ENCODE data around the gene CHRNB4.

Gene CHRNB4

DNA sequence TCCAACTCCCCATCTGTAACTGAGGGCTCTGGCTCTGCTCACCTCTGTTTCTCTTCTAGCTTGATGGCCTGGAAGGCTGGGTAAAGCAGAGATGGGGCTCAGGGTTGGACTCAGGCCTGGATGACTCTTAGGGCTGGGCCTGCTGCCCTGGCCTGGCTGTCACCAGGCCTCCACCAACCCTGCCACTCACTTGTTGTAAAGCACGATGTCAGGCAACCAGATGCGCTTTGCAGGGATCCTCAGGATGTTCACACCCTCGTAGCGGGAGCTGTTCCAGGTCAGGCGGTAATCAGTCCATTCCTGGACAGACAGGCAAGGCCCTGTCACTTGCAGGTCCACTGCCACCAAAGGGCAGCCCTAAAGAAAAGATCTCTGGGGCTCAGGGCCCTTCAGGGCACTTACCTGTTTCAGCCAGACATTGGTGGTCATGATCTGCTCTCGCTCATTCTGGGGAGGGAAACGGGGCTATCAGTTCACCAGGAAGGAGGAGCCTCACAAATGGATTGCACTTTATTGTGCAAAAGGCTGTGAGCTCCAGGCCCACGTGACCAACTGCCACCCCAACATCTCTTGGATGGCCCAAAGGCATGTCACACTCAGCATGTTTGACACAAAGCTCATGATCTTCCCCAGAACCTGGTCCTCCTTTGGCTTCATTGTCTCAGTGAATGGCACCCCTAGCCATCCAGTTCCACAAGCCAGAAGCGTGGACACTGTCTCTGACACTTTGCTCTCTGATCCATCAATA lies 9.9 kb downstream of the CHRNB4 start:
- no peak for DNase-seq

DNA sequence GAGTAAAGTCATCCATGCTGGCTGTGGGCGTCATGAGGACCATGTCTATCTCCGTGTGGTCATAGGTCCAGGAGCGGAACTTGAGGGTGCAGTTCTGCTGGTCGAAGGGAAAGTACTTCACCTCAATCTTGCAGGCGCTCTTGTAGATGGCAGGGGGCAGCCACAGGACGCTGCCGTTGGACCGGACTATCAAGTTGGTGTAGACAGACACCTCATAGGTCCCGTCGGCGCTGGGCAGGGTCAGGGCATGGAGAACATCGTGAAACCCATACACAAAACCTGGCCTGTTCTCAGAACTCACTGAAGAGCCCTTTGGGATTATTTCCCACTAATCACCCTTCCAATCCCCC lies 11.3 kb downstream of the CHRNB4 start:
- no peak for DNase-seq

DNA sequence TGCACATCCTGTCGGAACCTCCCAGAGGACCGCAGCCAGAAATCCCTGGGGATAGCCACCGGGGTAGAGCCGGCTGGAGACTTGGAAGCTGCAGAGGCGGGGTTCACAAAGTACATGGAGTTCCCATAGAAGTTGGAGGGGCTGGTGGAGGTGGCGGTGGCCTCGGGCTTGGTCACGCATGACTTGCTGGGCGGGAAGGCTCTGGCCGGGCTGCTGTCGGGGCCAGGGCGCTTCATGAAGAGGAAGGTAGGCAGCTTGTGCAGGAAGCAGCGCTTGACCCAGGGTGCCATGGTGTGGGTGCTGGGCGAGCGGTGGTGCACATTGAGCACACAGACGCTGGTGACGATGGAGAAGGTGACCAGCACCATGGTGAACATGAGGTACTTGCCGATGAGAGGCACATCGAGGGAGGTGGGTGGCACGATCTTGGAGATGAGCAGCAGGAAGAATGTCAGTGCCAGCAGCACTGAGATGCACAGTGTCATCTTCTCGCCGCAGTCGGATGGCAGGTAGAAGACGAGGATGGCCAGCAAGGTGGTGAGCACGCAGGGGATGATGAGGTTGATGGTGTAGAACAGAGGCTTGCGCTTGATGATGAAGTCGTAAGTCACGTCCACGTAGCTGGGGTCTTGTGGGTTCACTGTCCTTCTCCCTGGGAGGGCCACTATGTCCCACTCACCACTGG lies 11.8 kb downstream of the CHRNB4 start:
- no peak for DNase-seq

DNA sequence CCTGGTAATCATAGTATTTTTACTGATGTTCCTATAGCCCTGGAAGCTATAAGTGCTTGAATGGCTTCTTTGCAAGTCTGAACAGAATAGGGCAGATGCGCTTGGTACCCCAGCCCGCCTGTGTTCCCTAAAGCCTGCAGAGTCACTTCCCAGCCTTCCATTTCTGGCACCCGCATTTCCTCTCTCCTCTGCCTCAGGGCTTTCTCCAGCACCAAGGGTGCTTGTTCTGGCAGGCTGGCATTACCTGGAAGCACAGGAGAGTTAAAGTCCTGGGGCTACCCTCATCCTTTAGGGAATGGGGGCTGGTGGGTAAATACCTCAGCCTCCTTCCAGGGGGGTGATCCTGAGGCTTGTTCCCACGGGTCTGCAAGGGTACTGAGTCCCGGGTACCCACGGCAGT lies 12.8 kb downstream of the CHRNB4 start:
- no peak for DNase-seq

DNA sequence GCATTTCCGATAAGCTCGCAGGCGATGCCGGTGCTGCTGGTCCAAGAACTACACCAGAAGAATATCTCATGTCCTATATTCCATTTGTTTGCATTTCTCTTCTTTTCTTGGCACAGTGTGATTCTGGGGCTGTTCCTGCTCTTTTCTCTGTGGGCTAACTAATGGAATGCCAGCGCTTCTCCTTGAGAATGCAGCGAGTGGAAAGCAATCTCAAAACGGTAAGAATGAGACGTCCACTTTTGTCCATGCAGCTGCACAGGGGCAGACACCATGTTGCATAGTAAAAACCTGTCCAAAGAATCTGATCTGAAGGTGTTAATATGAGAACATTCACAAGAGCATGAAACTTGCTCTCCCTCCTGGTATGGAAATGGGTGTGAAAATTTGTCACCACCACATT lies 13.7 kb downstream of the CHRNB4 start:
- DNase-seq = no peak

DNA sequence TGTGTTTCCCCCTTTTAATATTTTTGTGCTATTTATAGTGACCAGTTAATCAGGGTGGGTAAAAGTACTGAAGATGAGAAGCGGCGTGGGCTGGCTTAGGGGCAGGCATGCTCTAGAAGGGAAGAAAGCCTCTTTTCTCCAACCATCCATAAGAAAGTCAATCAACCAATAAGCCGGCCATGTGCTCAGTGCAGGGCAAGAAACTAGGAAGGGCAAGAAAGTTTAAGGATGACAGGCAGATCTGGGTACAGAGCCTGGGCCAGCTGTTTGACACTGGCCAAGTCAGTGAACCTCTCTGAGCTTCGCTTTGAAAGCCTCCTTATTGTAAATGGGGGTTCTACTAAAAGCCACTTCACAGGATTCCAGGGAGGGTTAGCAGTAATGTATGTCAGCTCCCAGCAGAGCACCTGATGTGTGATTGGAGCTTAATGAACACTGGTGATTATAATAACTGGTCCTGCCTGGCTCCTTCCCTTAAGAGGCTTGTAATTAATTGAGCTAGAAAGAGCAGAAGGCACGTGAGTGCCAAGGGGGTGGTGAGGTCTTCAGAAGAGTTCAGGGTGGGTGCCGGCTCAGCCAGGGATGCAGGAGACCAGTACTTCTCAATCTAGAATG lies 14.5 kb downstream of the CHRNB4 start:
- DNase-seq = no peak

DNA sequence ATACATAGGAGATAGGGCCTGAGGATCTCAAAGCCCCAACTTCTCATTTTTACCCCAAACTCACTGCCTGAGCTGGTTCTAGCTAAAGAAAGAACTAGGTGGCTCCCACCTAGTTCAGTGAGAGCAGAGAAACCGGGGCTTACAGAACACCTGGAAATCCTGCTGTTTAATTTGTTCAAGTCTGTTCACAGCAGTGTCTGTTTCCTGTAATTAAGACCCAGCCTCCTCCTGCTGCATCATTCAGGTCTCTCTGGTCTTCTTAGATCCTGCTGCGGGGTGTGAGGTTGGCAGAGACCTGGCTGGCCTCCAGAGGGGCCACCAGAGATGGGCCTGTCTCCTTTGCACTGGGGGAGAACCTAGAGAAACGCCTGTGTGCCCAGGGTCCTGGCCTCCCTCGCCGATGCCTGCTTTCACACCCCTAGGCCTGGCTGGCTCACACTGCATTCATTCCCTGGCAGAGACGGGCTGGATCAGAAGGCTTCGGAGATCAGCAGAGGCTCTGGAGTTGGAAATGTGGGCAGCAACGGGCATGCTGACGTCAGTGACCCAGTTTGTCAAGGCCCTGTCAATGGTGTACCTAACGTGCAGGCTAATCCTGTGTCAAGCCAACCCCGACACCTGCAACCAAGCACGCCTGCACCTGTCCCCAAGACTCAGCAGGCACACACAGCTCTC lies 15.3 kb downstream of the CHRNB4 start:
- DNase-seq = no peak

DNA sequence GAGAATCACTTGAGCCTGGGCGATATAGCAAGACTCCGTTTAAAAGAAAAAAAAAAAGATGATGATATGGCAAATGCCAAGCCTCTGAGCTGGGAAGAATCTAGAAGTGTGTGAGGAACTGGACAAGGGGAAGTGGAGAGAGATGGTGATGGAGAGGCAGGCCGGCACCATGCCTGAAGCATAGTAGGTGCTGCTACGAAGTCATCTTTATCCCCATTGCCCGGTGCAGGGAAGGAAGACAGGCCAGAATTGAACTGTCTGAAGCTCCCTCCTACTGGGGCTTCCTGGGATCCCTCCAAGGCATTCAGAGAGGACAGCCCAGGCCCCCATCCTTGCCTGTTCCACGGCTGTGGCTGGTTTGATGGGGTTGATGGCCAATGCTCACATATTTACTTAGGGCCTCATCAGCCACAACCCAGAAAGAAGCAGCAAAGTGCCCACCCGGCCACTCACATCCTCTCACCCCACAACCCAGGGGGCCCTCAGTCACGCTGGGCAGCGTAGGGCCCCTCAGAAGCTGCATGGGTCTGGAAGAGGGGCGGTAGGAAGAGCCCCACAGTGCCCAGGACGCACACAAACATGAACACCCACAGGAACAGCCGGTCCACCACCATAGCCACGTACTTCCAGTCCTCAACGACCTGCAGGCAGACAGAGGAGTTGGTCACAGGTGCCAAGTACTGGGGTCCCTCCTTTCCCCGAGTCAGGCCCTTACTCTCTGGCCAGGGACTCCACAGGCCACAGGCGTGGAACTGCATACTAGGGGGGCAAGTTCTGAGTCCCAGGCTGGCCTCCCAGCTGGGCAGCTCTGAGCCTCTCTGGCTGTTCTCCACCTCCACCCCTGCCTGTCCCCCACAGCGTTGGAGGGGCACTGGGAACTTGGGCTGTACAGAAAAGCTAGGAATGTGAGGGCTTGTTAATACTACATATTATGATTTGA lies 16.1 kb downstream of the CHRNB4 start:
- no peak for DNase-seq

DNA sequence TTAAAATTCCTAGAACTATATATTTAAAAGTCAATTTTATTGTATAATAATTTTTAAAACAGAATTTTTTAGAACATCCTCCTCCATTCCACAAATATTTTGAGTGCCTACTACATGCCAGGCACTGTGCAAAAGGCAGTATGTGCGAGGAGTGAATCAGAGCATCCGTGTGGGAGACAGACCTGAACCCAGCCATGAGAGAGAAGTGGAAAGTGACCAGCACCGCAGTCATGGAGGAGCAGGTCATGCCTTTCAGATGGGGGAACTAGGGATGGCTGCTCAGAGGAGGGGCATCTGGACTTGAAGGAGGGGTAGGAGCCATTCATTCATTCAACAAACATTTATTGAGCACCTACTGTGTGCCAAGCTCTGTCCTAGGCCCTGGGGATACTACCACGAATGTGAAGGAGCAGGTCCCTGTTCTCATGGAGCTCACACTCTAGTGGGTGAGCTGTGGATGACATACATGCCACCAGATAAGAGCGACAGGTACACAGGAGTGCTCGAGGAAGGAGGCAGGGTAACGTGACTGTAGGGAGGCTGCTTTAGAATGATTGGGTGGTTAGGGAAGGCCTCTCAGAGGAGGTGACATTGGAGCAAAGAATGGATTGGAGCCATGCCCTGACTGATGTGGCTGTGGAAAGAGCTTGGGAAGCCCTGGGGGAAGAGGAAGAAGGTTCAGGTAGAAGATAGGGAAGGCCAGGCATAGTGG lies 17.1 kb downstream of the CHRNB4 start:
- DNase-seq = no peak

DNA sequence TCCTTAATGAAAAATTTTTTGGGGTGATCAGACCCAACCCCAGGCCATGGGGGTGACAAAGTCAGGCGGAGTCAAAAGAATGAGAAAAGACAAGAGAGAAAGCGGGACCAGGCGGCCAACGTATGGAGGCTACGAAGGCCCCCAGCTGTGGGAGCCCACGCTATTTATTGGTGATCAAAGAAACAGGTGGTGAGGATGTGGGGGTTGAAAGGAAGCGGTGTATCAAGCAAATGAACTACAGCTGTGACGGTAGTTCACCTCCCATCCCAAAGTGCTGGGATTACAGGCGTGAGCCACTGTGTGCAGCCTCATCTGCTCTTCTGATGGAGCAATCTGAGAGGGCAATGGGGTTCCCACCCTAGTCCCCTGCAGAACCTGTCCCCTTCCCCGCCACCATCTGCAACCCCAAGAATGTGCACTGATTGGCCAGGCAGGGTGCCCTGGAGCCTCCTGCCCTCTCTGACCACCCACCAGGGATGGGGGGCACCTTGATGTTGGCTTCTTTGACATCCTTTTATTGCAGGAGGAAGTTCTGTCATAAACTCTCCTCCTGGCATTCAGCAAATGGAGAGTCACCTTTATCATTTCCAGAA lies 19.1 kb downstream of the CHRNB4 start:
- no peak for DNase-seq

DNA sequence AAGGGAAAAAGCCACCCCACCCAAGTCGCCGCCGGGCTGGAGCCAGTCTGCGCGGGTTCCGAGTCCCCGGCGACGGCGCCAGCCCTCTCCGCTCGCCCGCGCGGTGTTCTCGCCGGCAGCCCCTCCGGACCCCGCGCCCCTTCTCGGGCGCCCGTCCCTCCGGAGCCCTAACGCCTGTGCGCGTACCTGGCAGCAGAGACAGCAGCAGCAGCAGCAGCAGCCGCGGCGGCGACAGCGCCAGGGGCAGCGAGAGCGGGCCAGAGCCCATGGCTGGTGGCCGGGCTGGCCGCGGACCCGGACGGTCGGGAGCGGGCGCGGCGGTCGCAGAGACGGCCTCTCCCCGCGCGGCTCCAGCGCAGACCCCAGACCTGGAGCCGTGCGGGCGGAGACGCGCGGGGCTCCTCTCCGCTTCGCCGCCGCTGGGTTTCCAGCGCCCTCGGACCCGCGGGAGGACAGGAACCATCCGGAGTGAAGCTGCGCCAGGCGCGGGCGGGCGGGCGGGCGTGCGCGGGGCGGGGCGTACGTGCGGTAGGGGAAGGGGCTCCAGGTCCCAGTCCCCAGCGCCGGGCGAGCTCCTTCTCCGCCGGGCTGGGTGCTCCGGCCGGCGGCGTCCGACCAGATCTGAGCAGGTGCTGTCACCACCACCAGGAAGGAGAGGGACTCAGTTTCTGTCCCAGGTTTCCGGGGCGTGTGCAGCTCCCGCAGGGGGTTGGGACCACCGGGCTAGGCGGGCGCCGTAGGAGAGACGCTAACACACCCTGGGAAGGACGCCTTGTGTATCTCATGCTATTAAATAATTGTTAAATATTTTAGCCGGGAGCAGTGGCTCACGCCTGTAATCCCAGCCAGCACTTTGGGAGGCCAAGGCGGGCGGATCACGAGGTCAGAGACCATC lies 20.2 kb downstream of the CHRNB4 start, which contains the start of gene CHRNA3:
Gene CHRNA3 (minus strand): TSS at position 470 of the 895 bp plus-strand sequence. CDS start 202 bp downstream, at position 268.
- no peak for DNase-seq

DNA sequence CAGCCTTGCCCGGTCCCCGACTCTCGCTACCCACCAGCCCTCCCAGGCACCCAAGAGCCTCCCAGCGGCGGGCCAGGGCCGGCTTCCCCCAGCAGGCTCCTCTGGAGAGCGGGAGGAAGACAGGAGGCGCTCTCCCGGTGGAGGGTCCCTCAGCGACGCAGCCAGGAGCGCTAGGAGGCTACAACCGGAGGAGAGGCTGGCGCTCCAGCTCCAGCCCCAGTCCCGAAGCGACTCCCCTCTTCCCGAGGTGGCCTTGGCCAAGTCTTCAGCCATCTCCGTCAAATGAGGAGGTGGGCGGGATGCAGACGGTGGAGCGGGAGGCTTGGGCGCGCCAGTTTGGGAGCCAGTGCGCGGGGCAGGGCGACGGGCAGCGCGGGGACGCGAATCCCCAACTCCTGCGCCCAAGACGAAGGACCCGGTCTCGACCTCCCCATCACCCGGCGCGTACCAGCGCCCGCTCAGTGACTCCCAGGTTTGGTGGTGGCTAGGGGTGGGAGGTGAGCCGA lies 20.9 kb downstream of the CHRNB4 start:
- DNase-seq = no peak

DNA sequence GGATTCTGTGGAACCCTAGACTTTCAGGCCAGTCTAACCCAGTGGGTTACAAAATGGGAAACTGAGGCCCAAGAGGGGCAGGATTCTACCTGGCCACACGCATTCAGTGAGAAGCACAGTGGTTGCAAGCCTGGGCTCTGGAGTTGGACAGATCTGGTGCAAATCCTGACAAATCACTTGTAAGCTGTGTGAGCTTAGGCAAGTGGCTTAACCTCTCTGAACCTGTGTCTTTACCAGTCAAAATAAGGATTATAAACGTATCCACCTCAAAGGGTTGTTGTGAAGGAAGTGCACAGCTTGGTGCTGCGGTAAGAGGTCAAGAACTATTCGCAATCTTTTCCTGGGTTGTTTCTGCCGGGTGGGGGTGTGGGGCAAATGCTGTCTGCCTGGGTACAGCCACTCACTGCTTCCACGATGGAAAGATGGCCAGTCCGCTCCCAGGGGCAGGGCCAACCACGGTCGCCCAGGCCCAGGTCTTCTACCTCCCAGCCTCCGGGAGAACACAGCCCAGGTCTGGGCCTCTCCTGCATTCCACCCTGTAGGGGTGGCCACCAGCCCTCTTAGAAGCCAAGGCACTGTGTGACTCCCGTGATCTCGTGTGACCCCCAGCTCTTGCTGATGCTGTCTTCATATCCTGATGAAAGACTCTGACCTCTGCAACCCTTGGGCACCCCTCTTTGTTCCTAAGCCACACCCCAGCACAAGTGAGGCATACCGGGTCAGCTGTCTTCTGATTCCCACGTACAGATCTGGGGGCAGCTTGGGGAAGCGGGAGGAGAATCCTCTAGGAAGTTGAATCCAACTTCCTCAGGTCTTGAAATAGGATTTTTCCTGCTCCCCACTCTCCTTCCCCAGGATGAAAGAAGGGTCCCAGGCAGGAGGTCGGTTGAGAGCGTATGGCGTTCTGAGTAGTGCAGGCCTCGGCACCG lies 21.7 kb downstream of the CHRNB4 start:
- DNase-seq = no peak

DNA sequence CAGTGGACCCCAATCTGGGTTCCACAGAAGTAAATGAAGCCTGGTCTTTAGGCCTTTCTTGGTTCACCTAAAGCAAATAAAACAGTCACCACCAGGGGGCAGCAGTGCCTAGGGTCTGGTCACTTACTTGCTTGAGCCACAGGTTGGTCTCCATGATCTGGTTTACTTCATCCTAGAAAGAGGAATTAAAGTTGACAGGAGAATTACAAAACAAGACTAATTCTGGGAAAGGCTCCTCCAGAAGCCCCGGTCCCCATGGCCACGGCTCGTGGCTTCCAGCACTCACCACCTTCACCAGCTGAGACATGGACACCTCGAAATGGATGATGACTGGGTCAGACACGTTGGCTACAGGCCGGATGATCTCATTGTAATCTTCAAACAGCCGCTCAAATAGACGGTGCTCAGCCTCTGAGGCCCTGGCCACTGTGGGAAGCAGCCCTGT lies 22.5 kb downstream of the CHRNB4 start:
- peak in 1 of 2 experiments; percentile 53 for DNase-seq

DNA sequence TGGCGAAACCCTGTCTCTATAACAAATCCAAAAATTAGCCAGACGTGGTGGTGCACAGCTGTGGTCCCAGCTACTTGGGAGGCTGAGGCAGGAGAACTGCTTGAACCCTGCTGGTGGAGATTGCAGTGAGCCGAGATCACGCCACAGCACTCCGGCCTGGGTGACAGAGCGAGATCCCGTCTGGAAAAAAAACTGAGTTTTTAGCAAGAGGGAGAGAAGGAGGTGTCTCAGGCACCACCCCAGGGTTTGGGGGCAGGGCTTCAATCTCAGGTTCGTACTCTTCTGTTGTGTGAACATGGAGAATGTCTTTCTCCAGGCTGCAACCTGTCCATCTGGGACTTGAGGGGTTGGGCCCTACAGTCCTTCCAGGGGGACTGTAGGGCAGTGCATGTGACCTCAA lies 22.9 kb downstream of the CHRNB4 start:
- DNase-seq = no peak

DNA sequence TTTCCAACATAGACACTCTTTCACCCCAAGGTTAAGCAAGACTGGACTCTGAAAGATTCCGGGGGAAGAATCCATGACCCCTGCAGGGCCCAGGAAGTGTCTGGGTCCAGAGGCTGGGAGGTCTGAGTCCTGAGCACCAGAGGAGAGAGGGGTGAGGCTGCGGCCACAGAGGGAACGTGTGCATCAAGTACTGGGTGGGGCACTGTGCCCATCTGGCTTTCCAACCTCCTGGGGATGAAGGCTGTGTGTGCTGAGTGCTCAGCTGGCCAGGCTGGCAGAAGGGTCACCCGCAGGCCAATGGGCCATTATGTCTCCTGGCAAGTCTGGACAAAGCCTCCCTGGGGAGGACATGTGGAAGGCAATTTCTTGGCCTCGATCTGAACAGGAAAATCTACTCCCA lies 23.5 kb downstream of the CHRNB4 start:
- no peak for DNase-seq

DNA sequence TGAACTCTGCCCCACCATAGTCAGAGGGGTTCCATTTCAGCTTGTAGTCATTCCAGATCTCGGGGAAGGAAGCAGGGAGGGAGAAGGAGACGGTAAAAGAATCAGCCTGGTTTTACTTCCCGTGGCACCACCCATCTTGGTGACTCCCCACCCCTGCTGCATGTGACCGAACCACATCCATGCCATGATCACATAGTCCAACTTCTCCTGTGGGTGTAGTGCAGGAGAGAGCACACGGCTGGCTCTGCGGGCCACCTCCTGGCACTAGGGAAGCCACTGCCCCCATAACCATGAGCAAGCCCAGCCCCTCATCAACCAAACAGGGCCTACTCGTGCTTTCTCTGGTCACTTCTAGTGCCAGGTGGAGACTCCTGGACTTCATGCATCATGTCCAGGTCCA lies 23.9 kb downstream of the CHRNB4 start:
- DNase-seq = no peak

DNA sequence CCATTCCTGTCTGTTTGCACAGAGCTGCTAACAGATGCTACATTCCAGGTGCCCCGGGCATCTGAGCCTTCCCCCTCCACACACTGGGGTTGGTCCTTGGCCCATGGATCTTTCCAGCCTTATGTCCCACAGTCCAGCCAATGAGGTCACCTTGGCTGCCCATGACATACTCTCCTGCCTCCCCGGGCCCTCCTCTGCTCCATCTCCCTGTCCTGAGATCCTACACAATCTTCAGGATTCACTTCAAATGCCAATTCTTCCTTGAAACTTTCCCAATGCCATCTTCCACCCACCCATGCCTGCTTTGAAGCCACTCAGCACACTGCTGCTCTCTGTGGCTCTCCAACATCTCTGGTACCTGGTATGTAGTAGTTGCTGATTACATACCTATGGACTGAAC lies 24.5 kb downstream of the CHRNB4 start:
- DNase-seq = no peak

DNA sequence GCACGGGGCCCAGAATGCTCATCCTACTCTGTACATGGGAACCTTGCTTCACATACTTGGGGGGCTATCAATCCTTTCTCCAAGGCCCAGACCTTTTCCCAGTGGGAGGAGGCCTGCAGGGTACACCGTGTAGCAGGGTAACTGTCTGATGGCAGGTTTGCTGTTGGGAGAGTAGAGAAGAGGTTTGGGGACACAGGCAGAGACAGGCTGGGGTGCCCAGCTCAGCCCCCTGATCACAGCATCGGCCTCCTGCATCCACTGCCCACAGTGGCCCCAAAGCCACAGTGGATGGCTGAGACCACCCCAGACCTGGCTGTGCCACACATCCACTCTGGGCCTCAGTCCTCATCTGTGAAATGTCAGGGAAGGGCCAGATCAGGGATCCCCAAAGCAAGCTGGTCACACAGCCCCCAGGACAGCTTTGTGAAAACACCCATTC lies 25.8 kb downstream of the CHRNB4 start:
- no peak for DNase-seq
